SH-SY5Y (cell line): ENCODE measurements around the gene LRCH4.

ENCODE experiments used
- GATA2 ChIP-seq: IDR thresholded peaks from 2 replicates; pipeline ENCODE4 v1.6.1; 2011; ENCODE audit warnings: mild to moderate bottlenecking, low read depth, low read length
- GATA3 ChIP-seq: IDR thresholded peaks from 2 replicates; pipeline ENCODE4 v1.6.1; 2011; ENCODE audit warnings: low read depth, mild to moderate bottlenecking, low read length, moderate library complexity

Gene LRCH4, protein sequence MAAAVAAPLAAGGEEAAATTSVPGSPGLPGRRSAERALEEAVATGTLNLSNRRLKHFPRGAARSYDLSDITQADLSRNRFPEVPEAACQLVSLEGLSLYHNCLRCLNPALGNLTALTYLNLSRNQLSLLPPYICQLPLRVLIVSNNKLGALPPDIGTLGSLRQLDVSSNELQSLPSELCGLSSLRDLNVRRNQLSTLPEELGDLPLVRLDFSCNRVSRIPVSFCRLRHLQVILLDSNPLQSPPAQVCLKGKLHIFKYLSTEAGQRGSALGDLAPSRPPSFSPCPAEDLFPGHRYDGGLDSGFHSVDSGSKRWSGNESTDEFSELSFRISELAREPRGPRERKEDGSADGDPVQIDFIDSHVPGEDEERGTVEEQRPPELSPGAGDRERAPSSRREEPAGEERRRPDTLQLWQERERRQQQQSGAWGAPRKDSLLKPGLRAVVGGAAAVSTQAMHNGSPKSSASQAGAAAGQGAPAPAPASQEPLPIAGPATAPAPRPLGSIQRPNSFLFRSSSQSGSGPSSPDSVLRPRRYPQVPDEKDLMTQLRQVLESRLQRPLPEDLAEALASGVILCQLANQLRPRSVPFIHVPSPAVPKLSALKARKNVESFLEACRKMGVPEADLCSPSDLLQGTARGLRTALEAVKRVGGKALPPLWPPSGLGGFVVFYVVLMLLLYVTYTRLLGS

DNA sequence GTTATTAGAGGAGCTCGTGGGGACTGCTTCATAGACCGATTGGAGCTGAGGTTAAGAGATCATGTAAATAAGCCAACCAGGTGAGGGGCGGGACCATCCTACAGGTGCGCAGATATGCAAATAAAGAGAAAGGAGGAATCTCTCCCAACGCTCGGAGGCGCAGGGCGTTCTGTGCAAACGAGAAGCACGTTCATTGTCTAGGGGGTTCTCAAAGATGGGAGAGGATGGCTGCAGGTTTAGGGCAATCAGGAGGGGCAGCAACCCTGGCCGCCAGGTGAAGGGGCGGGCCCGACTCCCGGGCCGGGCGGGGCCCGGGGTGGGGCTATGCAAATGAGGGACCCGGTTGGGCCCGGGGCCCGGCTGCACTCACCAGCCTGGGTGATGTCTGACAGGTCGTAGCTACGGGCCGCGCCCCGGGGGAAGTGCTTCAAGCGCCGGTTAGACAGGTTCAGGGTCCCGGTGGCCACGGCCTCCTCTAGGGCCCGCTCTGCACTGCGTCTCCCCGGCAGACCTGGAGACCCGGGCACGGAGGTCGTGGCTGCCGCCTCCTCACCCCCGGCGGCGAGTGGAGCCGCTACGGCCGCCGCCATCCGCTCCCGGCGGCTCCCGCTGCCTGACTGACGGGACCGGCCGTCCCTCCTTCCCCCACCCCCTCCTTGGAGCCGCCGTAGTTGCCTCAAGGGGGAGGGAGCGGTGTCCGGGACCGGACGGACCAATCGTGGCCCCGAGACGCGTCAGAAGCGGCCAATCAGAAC is at the start of gene LRCH4:
Gene LRCH4, minus strand, starts transcription at position 619 of the 755 bp plus-strand sequence. Its CDS starts 29 bp downstream, at position 590.
- TF ChIP-seq GATA3: no peak
- TF ChIP-seq GATA2: no peak

DNA sequence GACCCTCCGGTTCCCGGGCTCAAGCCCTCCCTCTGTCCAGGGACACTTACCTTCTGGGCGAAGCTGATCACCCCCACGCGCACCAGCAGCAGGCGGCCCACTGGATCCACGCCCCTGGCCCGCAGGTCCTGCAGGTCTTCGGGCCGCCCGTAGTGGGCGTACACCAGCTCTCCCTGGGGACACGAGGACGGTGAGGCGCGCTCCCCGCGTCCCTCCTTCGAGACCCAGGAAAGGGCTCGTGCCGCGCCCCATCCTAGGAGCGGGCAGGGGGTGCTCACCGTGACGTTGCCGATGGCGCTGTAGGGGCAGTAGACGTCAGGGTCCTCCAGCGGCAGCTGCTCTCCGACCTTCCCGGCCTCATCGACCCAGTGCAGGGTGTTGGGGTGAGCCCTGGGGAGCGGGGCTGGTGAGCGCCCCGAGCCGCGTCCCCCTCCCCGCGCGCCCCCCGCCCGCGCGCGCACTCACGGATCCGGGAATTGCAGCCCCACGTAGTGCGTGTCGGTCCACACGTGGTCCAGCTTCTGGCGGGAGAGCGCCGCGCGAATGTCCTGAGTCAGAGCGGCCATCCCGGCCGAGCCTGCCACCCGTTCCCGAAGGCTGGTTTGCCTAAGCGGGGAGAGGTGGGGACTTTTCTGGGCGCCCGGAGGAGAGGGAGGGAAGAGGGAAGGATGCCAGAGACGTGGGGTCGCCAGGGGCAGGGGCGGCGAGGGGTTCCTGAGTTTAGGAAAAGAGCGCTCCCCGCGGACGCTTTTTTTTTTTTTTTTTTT is 47.2 kb upstream of the LRCH4 start:
- TF ChIP-seq GATA2: no peak
- TF ChIP-seq GATA3: no peak

DNA sequence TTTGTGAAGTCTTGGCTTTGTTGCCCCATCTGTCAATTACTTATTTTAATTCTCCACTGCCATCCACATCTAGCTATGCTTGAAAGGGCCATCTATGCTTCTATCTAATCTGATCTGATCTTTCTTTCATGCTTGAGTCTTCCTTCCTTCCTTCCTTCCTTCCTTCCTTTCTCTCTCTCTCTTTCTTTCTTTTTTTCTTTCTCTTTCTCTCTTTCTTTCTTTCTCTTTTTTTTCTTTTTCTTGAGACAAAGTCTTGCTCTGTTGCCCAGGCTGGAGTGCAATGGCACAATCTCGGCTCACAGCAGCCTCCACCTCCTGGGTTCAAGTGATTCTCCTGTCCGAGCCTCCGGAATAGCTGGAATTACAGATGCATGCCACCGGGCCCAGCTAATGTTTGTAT is 44.1 kb upstream of the LRCH4 start:
- TF ChIP-seq GATA3 (no peak), GATA2 (no peak)

DNA sequence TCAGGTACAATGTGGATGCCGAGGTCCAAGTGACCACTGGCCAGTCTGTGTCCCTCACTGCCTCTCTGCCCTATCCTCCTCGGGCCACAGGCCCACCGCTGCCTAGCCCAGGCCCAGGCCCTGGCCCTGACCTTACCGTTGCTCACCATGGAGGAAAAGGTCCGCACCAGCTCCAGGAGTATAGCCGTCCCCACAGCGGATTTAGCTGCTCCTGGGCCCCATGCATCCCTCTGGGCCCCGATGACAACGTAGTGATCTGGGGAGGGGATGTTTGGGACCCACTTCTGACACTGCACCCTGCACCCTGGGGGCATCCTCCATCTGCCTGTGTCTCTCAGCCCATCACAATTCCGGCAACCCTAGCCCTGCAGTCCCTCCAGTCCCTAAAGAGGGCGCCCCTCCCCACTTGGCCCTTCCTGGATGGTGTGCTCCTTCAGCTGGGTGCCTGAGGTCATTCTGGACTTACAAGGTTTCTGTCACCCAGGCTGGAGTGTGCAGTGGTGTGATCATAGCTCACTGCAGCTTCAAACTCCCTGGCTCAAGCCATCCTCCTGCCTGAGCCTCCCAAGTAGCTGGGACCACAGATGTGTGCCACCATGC is 43.3 kb upstream of the LRCH4 start:
- TF ChIP-seq GATA2 (no peak), GATA3 (no peak)

DNA sequence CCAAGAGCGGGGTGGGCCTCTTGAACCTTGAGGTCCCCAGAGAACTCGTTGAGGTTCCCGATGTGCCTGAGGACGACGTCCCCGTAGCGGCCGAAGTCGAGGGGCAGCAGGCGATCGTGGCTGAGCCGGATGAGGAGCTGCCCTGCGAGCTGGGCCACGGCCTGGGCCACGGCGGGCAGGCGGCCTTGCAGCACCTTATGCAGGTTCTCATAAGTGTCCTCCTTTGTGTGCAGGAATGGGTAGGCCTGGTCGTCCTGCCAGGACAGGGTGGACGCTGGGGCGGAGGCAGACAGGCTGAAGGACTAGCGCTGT is 41.3 kb upstream of the LRCH4 start:
- no peak for TF ChIP-seq GATA3
- TF ChIP-seq GATA2: no peak

DNA sequence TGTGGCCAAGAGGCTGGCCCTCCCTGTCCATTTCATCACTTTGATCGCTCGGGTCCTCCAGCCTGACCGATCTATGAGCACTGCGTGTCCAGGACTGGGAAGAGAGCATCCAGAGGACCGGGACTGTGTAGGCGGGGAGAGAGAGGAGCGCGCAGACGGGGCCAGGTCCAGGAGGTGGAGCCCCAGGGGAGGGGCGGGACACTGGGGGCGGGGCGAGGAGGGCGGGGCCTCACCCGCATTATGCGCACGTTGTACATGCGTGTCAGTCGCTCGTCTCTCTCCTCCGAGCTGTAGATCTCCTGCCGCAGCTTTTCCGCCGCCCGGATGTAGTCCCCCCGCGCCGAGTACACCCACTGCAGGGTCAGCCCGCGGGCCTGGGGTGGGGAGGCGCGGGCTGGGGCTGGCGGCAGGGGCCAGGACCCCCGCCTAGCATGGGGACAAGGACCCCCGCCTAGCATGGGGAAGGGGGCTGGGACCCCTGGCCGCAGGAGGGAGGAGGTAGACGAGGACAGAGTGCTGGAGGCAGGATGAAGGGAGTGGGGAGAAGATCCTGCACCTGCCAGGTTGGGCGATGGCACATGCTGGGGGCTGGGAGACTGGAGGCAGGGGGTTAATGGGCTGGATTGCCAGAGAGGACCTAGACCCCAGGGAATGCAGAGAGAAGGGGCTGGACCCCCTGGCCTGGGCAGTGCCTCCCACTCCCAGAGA is 40.8 kb upstream of the LRCH4 start:
- TF ChIP-seq GATA2 (no peak), GATA3 (no peak)

DNA sequence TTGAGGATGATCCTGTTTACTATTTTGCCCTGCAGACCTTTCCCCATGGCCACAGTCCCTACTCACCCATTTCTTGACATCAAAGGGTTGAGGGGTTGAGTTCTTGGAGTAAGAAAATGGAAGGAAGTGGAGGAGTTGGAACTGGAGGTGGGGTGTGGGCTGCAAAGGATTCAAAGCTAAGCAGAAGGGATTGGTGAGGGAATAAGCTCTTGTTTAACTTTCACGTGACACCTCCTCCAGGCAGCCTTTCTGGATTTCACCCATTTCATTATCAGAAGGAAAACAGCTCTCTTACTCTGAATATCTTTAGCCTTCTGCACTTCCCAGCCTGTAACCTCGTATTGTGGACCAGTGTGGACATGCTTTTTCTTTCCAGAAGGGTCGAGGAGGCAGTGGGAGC is 40.1 kb upstream of the LRCH4 start:
- no peak for TF ChIP-seq GATA3
- TF ChIP-seq GATA2: no peak

DNA sequence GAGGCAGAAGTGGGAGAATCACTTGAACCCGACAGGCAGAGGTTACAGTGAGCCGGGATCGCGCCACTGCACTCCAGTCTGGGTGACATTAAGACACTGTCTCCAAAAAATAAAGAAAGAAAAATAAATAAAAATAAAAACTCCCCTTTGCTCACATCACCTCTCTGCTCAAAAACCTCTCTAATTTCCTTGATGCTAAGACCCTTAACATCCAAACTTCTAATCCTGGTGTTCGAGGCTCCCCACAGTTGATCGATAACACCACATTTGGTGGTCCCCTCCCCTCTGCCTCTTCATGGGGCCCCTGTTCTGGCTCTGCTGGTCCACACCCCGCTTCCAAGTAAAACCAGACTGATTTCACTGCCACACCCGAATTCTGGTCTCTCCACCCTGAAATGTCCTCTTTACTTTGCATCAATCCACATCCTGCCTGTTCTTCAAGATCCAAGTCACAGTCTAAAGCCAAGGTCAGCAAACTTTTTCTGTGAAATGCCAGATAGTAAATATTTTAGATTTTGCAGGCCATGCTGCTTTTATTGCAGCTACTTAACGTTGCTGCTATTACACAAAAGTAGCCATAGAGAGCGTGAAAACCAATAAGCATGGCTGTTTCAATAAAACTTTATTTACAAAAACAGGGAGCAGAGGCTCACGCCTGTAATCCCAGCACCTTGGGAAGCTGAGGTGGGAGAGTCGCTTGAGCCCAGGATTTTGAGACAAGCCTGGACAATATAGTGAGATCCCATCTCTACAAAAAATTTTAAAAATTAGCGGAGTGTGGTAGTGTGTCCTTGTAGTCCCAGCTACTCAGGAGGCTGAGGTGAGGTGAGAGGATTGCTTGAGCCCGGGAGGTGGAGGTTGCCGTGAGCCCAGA is 38.3 kb upstream of the LRCH4 start:
- TF ChIP-seq GATA2: no peak
- TF ChIP-seq GATA3: no peak

DNA sequence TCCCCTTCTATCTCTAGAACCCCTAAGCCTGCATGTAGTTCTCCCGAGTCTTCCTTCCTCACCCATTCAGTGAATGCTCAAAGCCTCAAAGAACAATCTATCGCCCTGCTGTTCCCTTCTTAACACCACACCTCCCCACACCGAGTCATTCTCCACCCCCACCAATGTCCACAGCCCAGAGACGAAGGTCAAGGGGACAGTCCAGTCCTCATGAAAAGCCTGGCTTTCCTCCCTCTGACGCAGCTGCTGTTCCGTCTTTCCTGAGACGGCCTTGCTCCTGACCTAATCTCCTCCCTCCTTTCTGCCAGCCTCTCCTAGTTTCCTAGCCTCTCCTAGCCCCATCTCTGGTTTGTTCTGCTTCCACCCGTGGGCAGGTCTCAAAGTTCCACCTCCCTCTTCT is 35.6 kb upstream of the LRCH4 start:
- no peak for TF ChIP-seq GATA2

DNA sequence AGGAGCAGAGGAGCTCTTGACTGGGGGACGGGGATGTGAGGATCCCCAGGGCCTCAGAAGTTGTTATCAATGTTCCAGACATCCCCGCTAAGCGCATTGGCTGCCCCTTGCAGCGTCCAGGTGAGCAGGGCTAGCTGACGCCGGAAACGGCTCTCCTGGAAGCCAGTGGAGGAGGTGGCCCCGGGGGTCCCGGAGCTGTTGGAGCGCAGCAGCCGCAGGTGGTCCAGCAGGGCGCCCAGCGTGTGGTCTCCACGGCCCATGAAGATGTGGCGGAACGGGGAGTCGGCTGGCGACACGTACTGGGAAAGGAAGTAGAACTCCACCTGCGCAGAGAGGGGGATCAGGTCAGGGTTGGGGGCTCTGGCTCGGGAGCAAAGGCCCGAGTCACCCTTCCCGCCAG is 34.9 kb upstream of the LRCH4 start:
- TF ChIP-seq GATA2 (no peak), GATA3 (no peak)

DNA sequence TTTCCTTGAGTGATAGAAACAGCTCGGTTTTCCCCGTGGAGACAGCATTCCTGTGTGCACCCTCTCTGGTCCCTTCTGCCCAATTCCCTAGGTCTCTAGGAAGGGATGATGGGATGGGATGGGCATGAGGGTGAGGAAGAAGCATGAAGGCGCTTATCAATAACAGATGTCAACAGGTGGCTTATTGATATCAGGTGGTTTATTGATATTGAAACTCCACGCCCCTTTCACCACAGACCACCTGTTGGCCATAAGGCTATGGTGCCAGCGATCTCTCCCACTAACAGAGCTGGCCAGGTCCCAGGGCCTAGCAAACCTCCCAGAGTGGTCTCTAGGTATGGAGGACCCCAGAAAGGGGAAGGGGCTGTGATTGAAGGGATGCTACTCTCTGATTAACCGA is 34.3 kb upstream of the LRCH4 start:
- TF ChIP-seq GATA2 (no peak), GATA3 (no peak)

DNA sequence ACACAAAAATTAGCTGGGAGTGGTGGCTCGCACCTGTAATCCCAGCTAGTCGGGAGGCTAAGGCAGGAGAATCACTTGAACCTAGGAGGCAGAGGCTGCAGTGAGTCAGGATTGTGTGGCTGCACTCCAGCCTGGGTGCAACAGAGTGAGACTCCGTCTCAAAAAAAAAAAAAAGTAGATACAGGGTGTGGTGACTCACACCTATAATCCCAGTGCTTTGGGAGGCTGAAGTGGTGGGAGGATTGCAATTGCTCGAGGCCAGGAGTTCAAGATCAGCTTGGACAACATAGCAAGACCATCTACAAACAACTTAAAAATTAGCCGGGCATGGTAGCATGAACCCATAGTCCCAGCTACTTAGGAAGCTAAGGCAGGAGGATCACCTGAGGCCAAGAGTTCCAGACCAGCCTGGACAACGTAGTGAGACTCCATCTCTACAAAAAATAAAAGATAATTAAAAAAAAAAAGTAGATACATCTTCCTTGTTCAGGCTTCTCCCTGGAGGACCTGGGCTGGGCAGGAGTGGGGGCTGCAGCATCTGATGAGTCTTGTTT is 28.5 kb upstream of the LRCH4 start:
- TF ChIP-seq GATA3: no peak
- no peak for TF ChIP-seq GATA2
